ENCODE results near the gene GGA3.
"Not testable (repeated sequence)": the region's sequence is repeated elsewhere in the genome, so short reads cannot be mapped to it uniquely, and the experiment has no call there.

The GGA3 gene

DNA sequence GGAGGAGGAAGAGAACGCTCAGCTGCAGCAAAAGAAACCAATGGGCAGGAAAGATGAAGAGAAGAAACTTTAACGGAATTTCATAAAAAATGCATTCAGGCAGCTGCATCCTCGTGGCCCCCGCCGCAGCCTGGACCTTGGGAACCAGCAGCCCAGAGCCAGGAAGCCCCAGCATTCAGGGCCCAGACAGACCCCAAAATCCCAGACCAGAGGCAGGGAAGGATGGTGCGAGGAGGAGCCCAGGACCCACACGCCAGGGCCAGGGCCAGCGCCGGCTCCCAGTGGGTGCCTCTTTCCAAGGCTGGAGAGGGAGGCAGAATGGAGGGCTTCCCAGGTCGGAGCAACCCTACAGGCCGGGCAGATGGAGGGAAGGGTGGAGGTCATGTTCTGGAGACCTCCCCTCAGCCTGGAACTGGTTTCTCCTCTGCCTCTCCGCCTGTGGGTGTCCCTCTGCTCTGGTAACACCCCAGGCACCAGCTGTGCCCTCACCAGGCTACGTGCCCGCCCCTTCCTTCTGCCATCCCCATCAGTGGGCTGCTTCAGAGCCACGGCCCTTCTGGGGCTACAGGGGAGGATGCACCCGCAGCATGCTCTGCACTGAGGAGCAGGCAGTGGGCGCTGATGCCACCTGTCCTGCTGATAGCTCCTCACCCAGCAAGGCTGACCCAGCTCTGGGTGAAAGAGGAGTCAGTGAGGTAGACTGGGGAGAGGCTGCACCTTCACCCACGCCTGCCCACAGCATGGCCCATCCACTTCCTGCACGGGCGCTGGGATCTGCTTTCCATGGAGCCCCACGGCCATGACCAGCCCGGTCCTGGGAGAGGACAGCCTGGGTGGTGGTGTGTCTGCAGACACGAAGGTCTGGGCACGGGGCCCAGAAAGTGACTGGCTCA lies 10.8 kb upstream of the GGA3 start:
- DNase-seq: no peak

GRCh38 chr17:75271233-75271954 lies 10.0 kb upstream of the GGA3 start:
- peak; percentile 87 for DNase-seq

DNA sequence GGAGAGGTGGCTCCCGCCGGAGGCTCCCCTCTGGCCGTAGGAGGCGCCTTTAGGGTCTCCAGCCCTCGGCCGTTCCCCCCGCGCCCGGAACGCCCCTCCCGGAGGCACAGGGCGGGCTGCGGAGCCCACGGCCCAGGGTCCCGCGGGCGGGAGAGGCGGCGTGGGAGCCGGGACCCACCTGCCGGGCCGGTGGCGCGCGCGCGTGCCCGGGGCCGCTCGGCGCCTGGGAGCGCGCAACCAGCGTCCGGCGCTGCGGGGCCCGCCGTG lies 9.5 kb upstream of the GGA3 start, which contains the start of gene MIF4GD:
Gene MIF4GD, minus strand, starts transcription at position 266 of the 267 bp plus-strand sequence. CDS start 1,036 bp downstream, outside the sequence.
- no peak for DNase-seq

DNA sequence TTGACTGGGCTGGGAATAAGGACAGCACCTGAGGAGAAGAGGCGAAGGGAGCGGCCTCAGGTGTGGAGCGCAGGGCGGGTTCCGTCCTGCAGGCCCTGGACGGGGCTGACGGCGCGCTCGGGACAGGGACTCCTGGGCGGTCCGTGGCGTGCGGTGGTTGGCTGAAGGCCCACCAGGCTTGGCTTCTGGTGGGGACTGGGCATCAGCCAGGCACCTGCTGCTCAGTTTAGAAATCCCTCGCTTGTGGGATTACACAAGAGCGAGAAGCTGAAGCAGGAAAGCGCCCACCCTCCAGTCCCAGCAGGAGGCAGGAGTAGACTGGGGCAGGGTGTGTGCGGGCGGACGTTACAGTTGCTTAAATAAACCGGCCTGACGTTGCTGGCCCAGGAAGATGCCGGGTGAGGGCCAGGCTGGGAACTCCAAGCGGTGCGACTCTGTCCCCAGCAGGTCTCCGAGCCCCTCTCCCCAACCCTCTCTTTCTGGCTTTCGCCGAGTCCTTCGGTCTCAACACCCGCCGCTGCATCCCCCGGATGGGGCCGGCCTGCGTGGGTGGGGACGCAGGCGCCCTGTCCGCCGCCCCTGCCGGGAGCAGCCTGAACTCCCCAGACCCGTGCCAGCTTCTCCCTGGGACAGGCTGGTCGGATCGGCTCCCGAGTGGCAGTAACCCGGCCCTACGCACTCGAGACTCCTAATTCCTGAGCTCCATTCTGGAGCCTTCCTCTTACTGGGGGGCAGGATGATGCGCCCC lies 9.0 kb upstream of the GGA3 start:
- DNase-seq: peak; percentile 40

- DNase-seq: no peak
These were observed 8.4 kb upstream of the GGA3 start for GRCh38 chr17:75269844-75270217.

DNA sequence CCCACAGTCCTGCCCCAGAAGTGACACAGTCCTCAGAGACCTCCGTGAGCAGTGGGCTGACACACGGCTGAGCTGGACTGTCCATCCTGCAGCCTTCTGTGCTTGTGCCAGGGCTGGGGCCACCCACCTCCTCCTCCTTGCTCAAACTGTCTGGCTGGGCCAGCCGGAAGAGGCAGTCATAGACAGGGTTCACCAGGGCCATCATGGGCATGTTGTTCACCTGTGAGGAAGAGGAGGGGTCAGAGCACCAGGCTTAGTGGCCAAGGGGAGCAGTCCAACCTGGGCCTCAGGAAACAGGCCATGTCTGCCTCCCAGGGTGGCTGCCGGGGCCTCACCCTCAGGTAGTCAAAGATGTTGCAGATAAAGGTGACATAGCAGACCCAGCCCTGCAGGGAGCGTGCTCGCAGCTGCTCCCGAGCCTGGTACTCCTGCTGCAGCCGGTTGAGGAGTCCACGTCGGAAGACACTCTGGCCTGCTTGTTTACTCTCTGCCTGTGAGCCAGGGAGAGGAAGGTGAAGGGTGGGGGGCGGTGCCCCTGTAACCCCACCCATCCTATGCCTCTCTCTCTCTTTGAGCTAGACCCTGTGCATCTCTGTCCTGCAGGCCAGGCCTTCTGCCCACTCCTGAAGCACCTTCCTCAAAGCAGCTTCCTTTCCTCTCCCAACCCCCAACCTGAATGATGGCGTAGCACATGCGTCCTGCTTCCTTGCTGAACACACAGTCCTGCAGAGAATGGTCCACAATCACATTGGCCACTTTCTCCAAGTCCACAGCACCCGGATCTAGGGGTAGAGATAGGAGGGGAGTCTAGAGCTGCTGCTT lies 6.2 kb upstream of the GGA3 start:
- no peak for DNase-seq

DNA sequence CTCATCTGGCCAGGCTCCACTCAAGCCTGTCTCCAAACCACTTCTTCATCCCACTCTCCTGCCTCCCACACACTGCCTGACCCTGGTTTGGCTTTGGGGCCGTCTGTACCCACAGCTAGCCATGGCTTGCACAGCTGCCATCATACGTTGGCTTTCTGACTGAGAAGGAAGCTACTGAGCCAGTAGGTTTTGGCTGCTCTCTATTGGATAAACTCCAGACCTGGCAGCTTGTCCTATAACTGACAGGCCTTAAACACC lies 5.7 kb upstream of the GGA3 start:
- DNase-seq: no peak

- no peak for DNase-seq
These were observed 5.1 kb upstream of the GGA3 start for GRCh38 chr17:75266316-75267152.

- DNase-seq: no peak
These were observed 4.4 kb upstream of the GGA3 start for GRCh38 chr17:75265614-75266315.

- no peak for DNase-seq
These were observed 1.6 kb upstream of the GGA3 start for GRCh38 chr17:75263055-75263454.

DNA sequence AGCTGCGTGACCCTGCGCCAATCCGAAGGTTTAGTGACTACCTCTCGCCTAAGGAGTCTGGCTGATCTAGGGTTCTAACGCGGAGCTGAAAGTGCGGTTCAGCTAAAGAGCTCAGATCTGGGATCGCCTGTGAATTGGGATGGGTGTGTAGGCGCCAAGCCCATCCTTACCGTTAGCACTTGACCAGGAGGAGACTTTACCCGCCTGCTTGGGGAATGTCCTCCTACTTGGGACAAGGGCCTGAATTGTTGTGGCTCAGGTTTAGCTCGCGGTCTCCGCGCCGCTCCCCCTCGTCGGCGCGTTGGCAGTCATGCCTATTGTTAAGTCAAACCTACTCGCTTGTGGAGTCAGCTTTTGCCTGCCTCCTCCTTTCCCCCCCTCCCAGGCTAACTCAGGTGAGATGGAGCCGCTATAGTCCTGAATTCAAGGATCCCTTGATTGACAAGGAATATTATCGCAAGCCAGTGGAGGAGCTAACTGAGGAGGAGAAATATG lies 753 bp upstream of the GGA3 start:
- no peak for DNase-seq

DNA sequence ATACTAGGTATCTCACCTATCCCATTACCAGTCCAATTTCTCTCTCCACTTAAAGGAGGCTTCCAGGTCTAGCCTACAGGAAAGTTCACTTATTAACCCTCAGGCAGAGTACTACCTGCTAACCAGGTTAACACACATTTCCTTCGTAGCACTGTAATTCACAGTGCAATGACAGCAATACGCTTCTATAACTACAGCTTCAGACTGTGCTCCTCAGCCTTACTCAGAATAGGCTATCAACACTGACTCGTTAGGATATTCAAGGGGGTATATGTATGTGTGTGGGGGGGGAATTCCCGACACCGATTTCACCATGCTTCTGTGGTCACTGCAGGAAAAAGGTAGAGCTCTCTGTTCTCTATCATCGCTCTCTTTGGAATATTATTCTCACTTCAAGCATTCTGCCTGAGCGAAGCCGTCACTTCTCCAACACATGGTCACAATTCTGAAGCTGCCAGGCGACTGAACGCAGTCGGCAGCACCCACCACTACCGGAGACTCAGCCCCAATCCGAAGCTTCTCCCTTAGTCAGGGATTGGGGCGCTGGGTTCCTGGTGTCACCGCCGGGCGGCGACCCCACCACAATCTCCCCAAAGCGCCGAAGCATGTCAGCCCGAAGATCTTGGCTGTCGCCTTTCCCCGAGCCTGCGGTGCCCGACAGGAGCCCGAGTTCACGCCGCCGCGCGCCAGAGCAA lies 618 bp downstream of the GGA3 start:
- no peak for DNase-seq

GRCh38 chr17:75257228-75257627 lies 4.2 kb downstream of the GGA3 start:
- DNase-seq: not testable (repeated sequence)

- DNase-seq: not testable (repeated sequence)
These were observed 5.3 kb downstream of the GGA3 start for GRCh38 chr17:75255954-75256698.

DNA sequence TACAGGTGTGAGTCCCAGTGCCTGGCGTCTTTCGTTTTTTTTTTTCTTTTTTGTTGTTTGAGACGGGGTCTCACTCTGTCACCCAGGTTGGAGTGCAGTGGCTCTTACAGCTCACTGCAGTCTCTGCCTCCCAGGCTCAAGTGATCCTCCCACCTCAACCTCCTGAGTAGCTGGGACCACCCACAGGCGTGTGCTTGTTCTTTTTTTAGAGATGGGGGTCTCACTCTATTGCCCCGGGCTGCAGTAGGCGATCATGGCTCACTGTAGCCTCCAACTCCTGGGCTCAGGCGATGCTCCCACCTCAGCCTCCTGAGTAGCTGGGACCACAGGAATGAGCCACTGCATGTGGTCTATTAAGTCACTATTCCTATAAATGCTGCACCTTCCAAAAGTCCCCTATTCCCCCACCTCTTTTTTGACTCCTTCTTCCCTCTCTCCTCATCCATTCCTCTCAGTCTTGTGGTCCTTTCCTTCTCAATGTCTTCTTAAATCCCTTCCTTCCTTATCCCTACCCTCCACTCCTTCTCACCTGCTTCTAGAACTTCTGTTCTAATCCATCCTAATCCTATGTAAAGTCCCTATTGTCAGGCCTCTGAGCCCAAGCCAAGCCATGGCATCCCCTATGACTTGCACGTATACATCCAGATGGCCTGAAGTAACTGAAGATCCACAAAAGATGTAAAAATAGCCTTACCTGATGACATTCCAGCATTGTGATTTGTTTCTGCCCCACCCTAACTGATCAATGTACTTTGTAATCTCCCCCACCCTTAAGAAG lies 9.2 kb downstream of the GGA3 start:
- no peak for DNase-seq

- DNase-seq: peak; percentile 39
These were observed 11.4 kb downstream of the GGA3 start for GRCh38 chr17:75250009-75250471.

GRCh38 chr17:75249564-75249963 lies 11.8 kb downstream of the GGA3 start:
- DNase-seq: no peak

GRCh38 chr17:75246404-75246803 lies 15.0 kb downstream of the GGA3 start:
- DNase-seq: no peak

- no peak for DNase-seq
These were observed 16.4 kb downstream of the GGA3 start for GRCh38 chr17:75245011-75245410.
